LoVo (cell line): Measurements from ENCODE around the gene CALD1.

Experiments
- DNase-seq: peaks from one replicate; pipeline ENCODE4 v3.0.0-alpha.2; 2016; ENCODE audit warnings: low spot score

CALD1 gene

GRCh38 chr7:134828361-134828760 lies 48.9 kb downstream of the CALD1 start:
- no peak for DNase-seq

DNA sequence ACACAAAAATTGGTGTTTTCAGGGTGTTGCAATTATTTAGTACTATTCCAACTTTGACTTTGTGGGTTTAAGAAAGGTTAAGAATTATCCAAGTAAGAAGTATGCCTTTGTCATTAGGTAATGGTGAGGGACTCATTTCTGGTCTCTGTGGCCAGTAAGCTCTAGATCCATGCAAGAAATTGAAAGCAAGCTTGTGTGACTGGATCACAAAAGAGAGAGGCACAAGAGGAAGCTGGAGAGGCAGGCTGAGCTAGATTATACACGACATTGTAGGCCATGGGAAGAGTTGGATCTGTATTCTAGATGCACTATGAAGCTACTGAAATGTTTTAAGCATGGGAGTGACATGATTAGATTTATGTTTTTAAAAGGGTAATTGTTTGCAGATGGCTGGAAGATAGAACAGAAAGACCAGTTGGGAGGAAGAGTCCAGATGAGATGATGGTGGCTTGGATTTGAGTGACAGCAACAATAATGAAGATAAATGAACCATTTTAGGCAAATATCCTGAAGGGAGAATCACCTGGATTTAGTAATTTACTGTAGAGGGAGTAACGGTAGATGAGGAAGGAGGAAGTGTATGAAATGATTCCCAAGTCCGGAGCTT lies 50.0 kb downstream of the CALD1 start:
- no peak for DNase-seq

GRCh38 chr7:134831862-134832261 lies 52.4 kb downstream of the CALD1 start:
- no peak for DNase-seq

GRCh38 chr7:134832367-134832766 lies 52.9 kb downstream of the CALD1 start:
- DNase-seq: no peak

- DNase-seq: no peak
These were observed 55.4 kb downstream of the CALD1 start for GRCh38 chr7:134834689-134835462.

DNA sequence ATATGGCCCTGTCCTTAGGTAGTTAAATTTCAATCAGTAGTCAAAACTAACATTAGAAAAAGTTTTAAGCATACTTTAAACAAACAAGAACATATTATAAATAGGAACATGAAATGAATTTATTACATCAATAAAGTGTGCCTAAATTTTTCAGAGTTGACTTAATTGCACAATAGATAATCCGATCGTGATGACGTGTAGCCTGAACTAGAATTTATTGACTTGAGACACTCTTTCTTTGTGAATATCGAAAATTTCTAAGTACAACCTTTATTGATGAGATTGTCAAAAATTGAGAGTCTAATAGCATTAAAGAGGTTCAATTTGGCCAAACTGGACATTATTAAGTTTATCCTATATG lies 56.0 kb downstream of the CALD1 start:
- no peak for DNase-seq

GRCh38 chr7:134836447-134836846 lies 57.0 kb downstream of the CALD1 start:
- DNase-seq: no peak

DNA sequence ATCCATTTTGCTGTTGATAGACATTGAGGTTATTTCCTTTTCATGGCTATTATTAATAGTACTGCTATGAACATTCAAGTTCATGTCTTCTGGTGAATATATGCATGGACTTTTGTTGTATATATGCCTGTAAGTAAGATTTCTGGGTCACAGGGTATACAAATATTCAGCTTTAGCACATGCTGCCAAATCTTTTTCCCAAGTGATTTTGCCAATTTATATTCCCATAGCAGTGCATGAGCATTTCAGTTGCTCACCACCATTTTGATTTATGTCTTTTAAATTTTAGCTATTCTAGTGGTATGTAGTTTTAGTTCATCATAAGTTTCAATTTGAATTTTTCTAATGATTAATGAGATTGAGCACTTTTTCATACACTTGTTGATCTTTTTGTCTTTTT lies 59.9 kb downstream of the CALD1 start:
- DNase-seq: no peak

GRCh38 chr7:134842062-134842461 lies 62.6 kb downstream of the CALD1 start:
- DNase-seq: no peak

- DNase-seq: no peak
These were observed 63.5 kb downstream of the CALD1 start for GRCh38 chr7:134842886-134843430.

DNA sequence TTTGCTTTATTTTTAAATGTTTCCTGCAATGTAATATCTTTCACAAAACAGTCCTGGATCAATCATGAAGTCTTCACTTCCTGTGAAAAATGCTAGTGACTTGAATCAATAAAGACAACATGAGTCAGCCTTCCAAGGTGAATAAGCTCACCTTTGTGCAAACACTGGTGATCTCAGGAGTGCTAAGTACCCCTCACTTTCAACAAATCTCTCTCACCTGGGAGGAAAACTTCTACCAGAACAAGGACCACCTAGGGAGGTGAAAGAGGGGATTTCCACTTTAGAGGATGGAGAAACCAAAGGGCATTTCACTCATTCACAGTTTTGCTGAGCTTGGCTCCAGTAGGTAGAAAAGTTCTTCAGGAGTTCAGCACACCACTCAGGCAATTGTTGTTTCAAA lies 64.8 kb downstream of the CALD1 start:
- DNase-seq: peak; percentile 22

DNA sequence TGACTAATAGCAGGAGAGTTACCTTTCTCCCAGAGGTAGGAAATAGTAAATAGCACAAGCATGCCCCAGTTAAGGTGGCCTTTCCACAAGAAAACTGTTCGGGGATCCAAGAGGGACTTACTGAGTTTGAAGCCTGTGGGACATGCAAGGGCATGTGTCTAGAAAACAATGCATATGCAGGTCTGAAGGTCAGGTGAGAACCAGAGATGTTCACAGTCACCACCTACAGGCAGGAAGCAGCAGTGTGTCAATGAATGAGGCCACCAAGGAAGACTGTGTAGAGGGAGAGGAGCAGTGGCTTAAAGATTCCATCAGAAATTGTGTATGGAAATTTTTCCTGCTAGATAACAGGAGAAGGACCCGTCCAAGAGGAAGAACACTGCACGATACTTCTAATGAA lies 66.0 kb downstream of the CALD1 start:
- peak; percentile 51 for DNase-seq

DNA sequence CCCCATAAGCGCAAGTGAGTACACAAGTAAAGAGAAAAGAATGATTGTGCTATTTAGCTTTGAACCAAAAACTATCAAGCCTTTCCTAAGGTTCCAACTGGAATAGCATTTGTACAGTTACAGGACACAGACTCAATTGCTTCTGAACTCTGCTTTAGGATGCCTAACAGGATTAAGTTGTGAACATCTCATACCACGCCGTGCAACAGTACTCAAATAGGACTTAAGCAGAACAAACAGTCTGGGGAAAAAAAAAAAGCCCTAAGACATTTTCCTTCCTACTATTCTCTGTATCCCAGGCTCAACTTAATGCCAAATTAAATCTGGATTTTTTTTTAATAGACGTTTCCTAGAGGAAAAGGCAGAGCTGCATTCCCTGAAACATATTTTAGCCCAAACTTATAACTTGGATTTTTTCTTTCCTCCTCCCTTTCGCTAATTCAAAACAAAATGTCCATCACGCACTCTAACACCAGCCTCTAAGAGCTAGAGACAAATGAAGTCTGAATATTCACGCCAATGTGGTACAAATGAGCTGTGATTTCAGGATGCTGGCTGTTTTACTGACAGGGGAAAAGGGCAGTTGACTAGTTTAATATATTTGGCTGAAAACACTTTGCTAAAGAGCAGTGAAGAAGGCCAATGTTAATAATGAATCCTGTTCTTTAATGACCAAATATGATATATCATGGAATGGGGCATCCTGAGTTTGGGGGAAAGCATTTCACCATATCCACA lies 68.6 kb downstream of the CALD1 start:
- no peak for DNase-seq

DNA sequence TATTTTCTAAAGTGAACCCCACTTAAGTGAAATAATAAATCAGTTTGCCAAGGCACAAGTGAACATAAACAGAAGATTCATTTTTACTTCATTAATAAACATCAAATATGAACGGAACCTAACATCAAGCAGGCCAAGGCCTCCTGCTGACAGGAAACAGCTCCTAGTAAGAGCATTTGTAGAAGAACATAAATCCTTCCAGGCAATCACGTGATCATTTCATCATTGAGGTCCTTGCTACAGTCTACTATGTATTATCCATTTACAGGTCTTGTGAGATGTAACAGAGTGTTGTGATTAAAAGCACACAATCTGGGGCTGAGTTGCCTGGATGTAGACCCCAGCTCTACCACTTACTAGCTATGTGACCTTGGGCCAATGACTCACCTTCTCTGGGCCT lies 70.6 kb downstream of the CALD1 start:
- no peak for DNase-seq

- DNase-seq: peak; percentile 30
These were observed 71.7 kb downstream of the CALD1 start for GRCh38 chr7:134851141-134851540.

GRCh38 chr7:134852625-134853024 lies 73.2 kb downstream of the CALD1 start:
- DNase-seq: no peak

GRCh38 chr7:134854816-134855215 lies 75.4 kb downstream of the CALD1 start:
- DNase-seq: no peak

GRCh38 chr7:134855442-134855841 lies 76.0 kb downstream of the CALD1 start:
- no peak for DNase-seq

- DNase-seq: no peak
These were observed 76.7 kb downstream of the CALD1 start for GRCh38 chr7:134856091-134856490.

GRCh38 chr7:134856691-134857090 lies 77.3 kb downstream of the CALD1 start:
- no peak for DNase-seq

DNA sequence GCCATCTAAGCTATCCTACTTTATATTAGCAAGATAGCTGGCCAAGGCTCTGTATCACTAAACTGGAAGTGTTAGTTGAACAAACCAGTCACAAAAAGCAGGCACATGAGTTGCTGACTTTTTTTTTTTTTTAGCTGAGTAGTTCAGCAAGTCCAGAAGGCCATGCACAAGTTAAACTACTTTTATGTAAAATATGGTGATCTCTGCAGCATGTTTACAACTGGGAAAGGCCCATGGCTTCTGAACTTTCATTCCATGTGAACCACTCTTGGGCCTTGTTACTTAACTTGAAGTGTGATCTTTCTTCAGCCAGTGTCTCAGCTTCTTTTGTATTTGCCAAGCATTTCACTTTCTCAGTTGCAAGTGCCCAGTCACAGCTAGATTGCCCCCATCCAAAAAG lies 78.5 kb downstream of the CALD1 start:
- DNase-seq: no peak

- no peak for DNase-seq
These were observed 80.3 kb downstream of the CALD1 start for GRCh38 chr7:134859783-134860182.
